AG04449 (cell line): ENCODE data around the gene RGS3.

Experiments used
- CTCF ChIA-PET: fragments of 350-600 bp; formaldehyde crosslinking; extraction: SDS; loops from one replicate; lab custom pipeline; 2021; ENCODE audit warnings: antibody characterized with exemption; lab: Yijun Ruan, JAX
- POLR2A ChIA-PET: fragments of 400-600, 350-600 bp; formaldehyde crosslinking; extraction: SDS; loops from one replicate; lab custom pipeline; 2020; ENCODE audit warnings: antibody characterized with exemption, inconsistent platforms; lab: Yijun Ruan, JAX
- DNase-seq: peaks from one replicate; pipeline ENCODE4 v3.0.0-alpha.2; 2010; ENCODE audit warnings: low read depth, low spot score
- H3K4me3 ChIP-seq: 2 replicates; pipeline ENCODE4 v1.5.1; 2011; ENCODE audit warnings: low read depth, mild to moderate bottlenecking, control low read depth, low read length
- TF ChIP-seq, protein P1 (sequence below): IDR thresholded peaks from one replicate; pipeline ENCODE4 v1.5.1; 2011; ENCODE audit warnings: mild to moderate bottlenecking, moderate library complexity, low read length, control low read depth, inconsistent platforms; ENCODE audit not compliant: insufficient read depth; ENCODE audit errors: missing control alignments

Gene RGS3

DNA sequence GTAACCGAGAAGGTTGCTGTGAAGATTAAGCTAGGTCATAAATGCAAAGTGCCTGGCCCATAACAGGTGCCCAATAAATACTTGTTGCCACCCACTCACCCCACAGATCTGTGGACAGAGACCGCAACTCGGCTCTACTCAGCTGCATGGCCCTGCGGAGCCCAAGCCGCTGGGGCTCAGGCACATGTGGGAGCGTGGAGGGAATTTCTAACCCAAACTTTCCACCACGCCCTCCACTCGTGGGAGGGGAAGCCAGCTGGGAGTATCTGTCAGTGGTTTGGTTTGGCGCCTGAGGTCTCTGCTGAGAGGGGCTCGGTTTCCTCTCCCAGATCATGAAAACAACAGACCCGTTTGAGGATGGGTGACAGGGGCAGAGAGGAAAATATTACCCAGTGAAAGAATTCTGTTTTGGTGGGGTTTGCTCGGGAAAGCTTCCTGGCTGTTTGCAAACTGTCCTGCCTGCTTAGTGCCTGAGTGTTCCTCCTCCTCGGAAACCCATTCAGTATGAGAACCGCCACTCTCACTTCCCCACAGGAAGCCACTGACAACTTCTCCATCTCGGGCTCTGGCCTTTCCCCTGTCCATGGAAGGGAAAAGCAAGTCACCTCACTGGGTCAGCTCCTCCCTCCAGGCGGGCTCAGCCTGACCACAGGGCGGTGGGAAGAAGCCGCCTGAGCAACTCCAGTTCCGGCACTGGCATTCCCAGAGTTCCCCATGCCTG, 60.1 kb downstream of the RGS3 start:
- CTCF ChIA-PET: interaction anchor here (0.6 to 1.5 kb wide), 4 partner anchors 12 to 135 kb away, joined by 3 to 5 read pairs (median 4); no protein-coding TSS in a partner anchor
- DNase-seq: no peak
- POLR2A ChIA-PET: no interaction called here
- no peak overlapping the region for H3K4me3 ChIP-seq
- TF ChIP-seq, protein P1, sequence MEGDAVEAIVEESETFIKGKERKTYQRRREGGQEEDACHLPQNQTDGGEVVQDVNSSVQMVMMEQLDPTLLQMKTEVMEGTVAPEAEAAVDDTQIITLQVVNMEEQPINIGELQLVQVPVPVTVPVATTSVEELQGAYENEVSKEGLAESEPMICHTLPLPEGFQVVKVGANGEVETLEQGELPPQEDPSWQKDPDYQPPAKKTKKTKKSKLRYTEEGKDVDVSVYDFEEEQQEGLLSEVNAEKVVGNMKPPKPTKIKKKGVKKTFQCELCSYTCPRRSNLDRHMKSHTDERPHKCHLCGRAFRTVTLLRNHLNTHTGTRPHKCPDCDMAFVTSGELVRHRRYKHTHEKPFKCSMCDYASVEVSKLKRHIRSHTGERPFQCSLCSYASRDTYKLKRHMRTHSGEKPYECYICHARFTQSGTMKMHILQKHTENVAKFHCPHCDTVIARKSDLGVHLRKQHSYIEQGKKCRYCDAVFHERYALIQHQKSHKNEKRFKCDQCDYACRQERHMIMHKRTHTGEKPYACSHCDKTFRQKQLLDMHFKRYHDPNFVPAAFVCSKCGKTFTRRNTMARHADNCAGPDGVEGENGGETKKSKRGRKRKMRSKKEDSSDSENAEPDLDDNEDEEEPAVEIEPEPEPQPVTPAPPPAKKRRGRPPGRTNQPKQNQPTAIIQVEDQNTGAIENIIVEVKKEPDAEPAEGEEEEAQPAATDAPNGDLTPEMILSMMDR: no peak

GRCh38 chr9:113524468-113524867, 60.9 kb downstream of the RGS3 start:
- ChIA-PET CTCF (interaction anchor here (0.6 to 1.1 kb wide), 2 partner anchors 131 to 134 kb away, joined by 3 read pairs; no protein-coding TSS in a partner anchor), POLR2A (interaction anchor here (0.6 kb wide), 1 partner anchor 54 kb away, joined by 3 read pairs; no protein-coding TSS in a partner anchor)
- DNase-seq: no peak
- TF ChIP-seq, protein P1: no peak
- H3K4me3 ChIP-seq: no peak overlapping the region

- H3K4me3 ChIP-seq: no peak overlapping the region
- ChIA-PET POLR2A (no interaction called here), CTCF (no interaction called here)
- no peak for DNase-seq
- TF ChIP-seq, protein P1: no peak
These were observed 61.7 kb downstream of the RGS3 start for GRCh38 chr9:113525205-113525604.

DNA sequence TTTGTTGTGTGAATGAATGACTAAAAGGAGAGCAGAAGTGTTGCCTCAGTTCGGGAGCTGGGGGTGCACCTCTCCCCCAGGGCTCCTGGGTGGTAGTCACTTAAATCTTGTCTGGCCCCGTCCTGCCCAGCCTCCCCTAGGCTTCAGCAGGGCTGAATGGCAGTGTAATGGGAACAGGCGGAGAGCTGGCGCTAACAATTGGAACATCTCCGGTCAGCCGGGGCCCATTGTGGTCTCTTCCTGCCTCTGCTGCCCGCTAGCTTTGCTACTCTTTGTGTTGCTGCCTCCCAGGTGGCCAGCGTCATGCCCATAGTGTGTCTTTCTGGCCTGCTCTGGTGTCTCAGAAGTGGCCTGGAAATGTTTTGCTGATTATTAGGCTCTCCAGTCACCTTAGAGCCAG, 62.3 kb downstream of the RGS3 start:
- CTCF ChIA-PET: interaction anchor here (1.0 kb wide), 1 partner anchor 16 kb away, joined by 3 read pairs; no protein-coding TSS in a partner anchor
- TF ChIP-seq, protein P1: no peak
- POLR2A ChIA-PET: no interaction called here
- H3K4me3 ChIP-seq: no peak overlapping the region
- no peak for DNase-seq

GRCh38 chr9:113526231-113526746, 62.8 kb downstream of the RGS3 start:
- TF ChIP-seq, protein P1: no peak
- no peak for DNase-seq
- POLR2A ChIA-PET: no interaction called here
- CTCF ChIA-PET: interaction anchor here (1.0 kb wide), 1 partner anchor 15 kb away, joined by 3 read pairs; no protein-coding TSS in a partner anchor
- H3K4me3 ChIP-seq: no peak overlapping the region

DNA sequence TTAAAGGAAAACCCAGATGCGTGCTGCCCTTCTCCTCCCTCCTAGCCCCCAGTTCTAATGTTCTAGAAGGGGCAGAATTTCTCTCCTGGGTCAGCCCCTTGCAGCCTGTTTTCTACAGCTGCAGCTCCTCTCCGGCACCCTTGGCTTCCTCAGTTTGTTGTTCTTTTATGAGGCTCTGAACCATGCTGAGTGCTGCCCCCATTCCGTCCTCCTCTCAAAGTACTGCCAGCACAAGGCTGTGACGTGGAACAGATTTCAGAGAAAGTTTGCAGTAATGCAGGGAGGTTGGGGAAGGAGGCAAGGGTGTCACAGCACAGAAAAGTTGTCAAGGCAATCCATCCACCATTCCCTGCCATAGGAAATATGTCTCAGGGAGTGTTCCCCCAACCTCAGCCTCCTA, 63.3 kb downstream of the RGS3 start:
- TF ChIP-seq, protein P1: no peak
- H3K4me3 ChIP-seq: no peak overlapping the region
- ChIA-PET POLR2A (no interaction called here), CTCF (interaction anchor here (1.0 kb wide), 1 partner anchor 15 kb away, joined by 3 read pairs; no protein-coding TSS in a partner anchor)
- DNase-seq: no peak
